IPS-NIHi7 (cell line): ENCODE measurements around the gene BCAR1.
"Not testable (repeated sequence)": the region's sequence is repeated elsewhere in the genome, so short reads cannot be mapped to it uniquely, and the experiment has no call there.

ENCODE experiments used
- DNase-seq: peaks from one replicate; pipeline ENCODE4 v3.0.0; 2012; ENCODE audit warnings: mixed read lengths; ENCODE audit errors: extremely low spot score

Gene BCAR1

DNA sequence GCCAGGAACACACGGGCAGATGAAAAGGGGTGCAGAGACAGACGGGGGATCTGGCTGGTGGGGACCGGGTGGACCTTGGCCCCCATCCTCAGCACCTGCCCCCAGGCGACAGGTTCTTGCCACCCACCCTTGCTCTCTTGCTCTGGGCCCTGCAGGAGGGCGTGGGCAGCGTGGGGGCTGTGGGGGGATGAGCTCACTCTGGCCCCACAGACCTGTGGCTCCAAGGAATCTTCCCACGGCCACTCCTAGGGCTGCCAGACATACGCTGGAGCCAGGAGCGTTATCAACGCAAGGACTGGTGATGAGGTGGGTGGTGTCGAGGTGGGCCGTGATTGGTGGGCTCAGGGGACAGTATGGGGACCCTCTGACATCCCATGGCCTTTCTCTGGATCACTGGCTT lies 26.3 kb downstream of the BCAR1 start:
- DNase-seq = no peak

- no peak for DNase-seq
Observed at GRCh38 chr16:75224306-75225082, 26.9 kb downstream of the BCAR1 start.

DNA sequence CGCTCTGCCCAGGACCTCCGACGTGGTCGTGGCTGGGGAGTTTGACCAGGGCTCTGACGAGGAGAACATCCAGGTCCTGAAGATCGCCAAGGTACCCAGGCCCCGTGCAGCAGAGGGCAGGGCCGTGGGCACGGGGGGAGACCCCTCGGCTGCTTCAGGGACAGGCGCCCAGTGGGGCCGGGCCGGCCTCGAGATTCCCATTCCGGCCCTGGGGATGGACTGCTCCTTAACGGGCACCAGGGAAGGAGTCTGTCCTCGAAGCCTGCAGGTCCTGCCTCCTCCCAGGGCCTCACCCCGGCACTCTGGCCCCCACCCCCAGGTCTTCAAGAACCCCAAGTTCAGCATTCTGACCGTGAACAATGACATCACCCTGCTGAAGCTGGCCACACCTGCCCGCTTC lies 28.3 kb downstream of the BCAR1 start:
- DNase-seq = not testable (repeated sequence)

GRCh38 chr16:75222271-75222783 lies 29.1 kb downstream of the BCAR1 start:
- DNase-seq = no peak

- DNase-seq = no peak
Observed at GRCh38 chr16:75219838-75220237, 31.6 kb downstream of the BCAR1 start.

DNA sequence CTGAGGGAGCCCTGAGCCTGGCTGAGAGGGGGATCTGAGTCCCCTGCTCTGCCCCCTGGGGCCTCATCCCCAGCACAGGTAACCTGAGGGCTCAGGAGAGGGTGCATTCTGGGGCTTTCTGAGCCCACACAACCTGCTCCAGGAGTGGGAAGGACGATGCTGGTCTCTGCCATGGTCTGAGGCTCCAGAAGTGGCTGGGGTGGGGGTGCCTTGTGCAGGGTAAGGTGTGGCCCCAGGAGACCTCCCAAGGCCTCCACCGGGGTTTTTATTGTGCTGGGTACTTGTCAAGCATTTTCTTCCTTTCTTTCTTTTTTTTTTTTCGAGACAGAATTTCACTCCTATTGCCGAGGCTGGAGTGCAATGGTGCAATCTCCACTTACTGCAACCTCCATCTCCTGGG lies 32.3 kb downstream of the BCAR1 start:
- no peak for DNase-seq

- DNase-seq = no peak
Observed at GRCh38 chr16:75218256-75219076, 33.0 kb downstream of the BCAR1 start, which contains the start of gene CTRB1. Gene CTRB1, plus strand, starts transcription at chr16:75218988. Its CDS starts 20 bp downstream, at chr16:75219008.

GRCh38 chr16:75217389-75217851 lies 34.0 kb downstream of the BCAR1 start:
- no peak for DNase-seq

GRCh38 chr16:75216576-75216975 lies 34.8 kb downstream of the BCAR1 start:
- no peak for DNase-seq

DNA sequence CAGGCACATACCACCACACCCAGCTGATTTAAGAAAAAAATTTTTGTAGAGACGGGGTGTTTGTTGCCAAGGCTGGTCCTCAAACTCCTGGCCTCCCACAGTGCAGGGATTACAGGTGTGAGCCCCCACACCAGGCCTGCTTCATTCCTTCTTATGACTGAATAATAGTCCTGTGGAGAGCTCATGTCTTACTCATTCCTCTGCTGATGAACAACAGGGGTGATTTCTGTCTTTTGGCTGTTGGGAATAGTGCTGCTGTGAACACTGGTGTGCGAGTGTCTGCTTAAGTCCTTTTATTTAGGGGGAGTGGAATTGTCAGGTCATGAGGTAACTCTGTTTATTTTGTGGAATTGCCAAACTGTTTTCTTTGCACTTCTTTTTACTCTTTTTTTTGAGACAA lies 35.3 kb downstream of the BCAR1 start:
- no peak for DNase-seq

DNA sequence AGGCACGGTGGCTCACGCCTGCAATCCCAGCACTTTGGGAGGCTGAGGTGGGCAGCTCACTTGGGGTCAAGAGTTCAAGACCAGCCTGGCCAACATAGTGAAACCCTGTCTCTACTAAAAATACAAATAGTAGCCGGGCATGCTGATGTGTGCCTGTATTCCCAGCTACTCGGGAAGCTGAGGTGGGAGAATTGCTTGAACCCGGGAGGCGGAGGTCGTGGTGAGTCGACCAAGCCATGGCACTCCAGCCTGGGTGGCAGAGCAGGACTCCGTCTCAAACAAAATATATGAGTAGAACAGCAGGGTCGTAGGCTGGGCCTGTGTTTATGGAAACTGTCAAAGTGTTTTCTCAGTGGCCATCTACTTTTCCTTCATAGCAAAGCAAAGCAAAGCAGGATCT lies 40.1 kb downstream of the BCAR1 start:
- not testable (repeated sequence) for DNase-seq

- no peak for DNase-seq
Observed at GRCh38 chr16:75209944-75210343, 41.5 kb downstream of the BCAR1 start.

- DNase-seq = not testable (repeated sequence)
Observed at GRCh38 chr16:75209514-75209913, 41.9 kb downstream of the BCAR1 start.

- DNase-seq = no peak
Observed at GRCh38 chr16:75208861-75209505, 42.4 kb downstream of the BCAR1 start.

GRCh38 chr16:75208242-75208825 lies 43.1 kb downstream of the BCAR1 start:
- no peak for DNase-seq

DNA sequence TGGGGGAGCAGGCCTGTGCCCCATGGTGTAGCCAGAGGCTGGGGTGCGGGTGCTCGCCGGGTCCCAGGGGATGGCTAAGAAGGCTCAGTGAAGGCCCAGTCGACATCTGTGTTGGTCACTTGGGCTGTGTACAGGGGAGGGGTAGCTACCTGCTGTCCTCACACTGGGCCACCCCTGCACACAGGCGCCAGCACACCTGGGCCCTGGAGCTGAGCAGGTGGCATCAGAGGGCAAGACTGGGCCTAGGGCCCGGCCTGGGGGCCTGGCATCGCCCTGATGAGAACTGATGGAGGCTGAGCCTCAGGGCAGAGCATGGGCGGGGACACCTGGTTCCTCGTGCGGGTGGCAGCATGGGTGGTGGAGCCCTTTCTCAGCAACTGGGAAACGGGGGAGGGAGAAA lies 43.6 kb downstream of the BCAR1 start:
- DNase-seq = no peak

- peak; percentile 10 for DNase-seq
Observed at GRCh38 chr16:75206749-75207451, 44.5 kb downstream of the BCAR1 start, which contains the start of gene CTRB2. Gene CTRB2, minus strand, starts transcription at chr16:75207161. Its CDS starts 20 bp downstream, at chr16:75207141.

DNA sequence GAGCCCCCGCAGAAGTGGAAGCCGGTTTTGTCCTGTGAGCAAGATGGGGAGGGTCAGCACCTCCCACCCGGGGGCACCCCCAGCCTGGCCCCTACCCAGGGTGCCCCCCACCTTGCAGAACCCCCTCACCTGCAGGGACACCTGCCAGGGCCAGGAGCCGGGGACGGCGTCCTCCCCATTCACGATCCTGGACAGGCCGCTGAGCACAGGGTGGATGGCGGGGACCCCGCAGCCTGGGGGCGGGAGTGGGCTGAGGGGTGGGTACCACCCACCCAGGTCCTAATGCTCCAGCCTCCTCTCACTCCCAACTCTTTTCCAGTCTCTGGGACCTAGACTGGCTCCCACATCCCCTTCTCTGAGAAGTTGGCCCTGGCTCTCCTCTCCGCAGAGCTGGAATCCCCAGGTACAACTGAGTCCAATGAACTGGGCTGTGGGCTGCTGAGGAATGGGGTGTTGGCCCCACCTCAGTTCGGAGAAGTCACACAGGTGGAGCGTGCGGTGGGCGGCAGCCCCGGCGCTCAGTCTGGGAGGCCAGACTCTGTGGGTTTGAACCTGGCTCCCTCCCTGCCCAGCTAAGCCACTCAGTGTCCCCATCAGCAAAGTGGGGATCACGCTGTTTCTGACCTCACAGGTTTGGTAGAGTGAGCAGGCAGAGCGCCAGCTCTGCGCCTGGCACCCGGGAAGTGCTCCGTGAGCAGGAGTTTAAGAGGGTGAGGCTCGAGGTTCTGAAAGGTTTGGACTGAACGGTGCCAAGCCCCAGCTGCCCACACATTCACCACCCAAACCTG lies 45.3 kb downstream of the BCAR1 start:
- DNase-seq = not testable (repeated sequence)

GRCh38 chr16:75205438-75205837 lies 46.0 kb downstream of the BCAR1 start:
- DNase-seq = not testable (repeated sequence)

DNA sequence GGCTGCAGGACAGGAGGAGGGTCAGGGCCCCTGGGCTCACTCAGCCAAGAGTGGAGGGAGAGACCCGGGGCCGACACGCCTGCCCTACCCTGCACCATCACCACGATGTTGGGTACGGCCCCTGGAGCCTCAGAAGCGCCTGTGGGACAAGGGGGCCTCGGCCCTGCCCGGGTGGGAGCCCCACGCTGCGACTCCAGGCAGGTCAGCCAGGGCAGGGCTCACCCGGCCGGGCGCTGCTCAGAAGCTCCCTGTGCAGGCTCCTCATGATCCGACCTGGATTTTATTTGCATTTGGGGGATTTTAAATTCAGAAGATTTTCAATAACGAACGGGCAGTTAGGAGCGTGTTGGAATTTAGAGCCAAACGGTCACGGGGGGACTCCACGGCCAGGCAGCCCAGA lies 46.5 kb downstream of the BCAR1 start:
- DNase-seq = not testable (repeated sequence)
